ENCODE results near the gene GMEB2. TPM values are rescaled to one million over a fixed set of nuclear protein-coding genes. Genes with fewer than 3 reads are reported as not detected.

The GMEB2 gene
- total RNA-seq, 1 experiment from 2014 or later: 14.3 TPM

GRCh38 chr20:63606686-63607085 is 20.2 kb downstream of the GMEB2 start:
- peaks cover 11 to 23% (median 21%) of the 10 kb centered on the region in 3 experiments; a peak in 6 of 7 replicates for H3K36me3 Mint-ChIP-seq (ENCODE audit: insufficient read depth in 1 of 3, low read depth in 3 of 3)
- no peak overlapping the region for H2BK12ac ChIP-seq (ENCODE audit: insufficient read length, low read depth, low read length)

More at GRCh38 chr20:63606686-63607085, 20.2 kb downstream of the GMEB2 start:
- Histone ChIP-seq H3K79me1 (ENCODE audit: insufficient read depth, low read depth, low read length, poor library complexity, severe bottlenecking) (no peaks in the 10 kb centered on the region), H3K14ac (ENCODE audit: insufficient read depth, low read length) (no peak overlapping the region), H3K56ac (ENCODE audit: insufficient read length, low read depth, low read length) (no peak overlapping the region), H4K91ac (ENCODE audit: insufficient read length, low read depth, low read length) (no peak overlapping the region), H3K4ac (ENCODE audit: low read depth, low read length) (no peak overlapping the region), H3K27ac (ENCODE audit: insufficient read length, low read depth, low read length) (no peak overlapping the region), H3K9ac (ENCODE audit: extremely low read depth, insufficient read length, low read length) (no peak overlapping the region), H3K23ac (ENCODE audit: insufficient read length, low read depth, low read length) (no peak overlapping the region), H3K4me2 (ENCODE audit: insufficient read depth, insufficient read length, low read length) (no peak overlapping the region), H3K23me2 (ENCODE audit: insufficient read length, low read depth, low read length, poor library complexity, severe bottlenecking) (no peaks in the 10 kb centered on the region), H3K18ac (ENCODE audit: insufficient read length, low read depth, low read length) (no peak overlapping the region), H4K8ac (replicated peaks; ENCODE audit: insufficient read length, low read depth, low read length) (no peak overlapping the region), H4K20me1 (ENCODE audit: control insufficient read depth, insufficient read depth, insufficient read length) (no peaks in the 10 kb centered on the region), H4K5ac (ENCODE audit: insufficient read length, low read depth, low read length) (no peak overlapping the region), H2AFZ (ENCODE audit: low read length) (no peak overlapping the region), H2AK5ac (ENCODE audit: insufficient read length, low read length) (no peak overlapping the region), H2BK120ac (ENCODE audit: low read depth, low read length, poor library complexity, severe bottlenecking) (no peak overlapping the region), H3K4me1 (ENCODE audit: insufficient read depth, low read length) (no peaks in the 10 kb centered on the region), H2BK5ac (ENCODE audit: insufficient read length, low read length) (no peak overlapping the region), H3K27me3 (ENCODE audit: insufficient read depth, low read length) (no peaks in the 10 kb centered on the region), H2BK15ac (ENCODE audit: low read depth, low read length) (no peak overlapping the region), H2BK20ac (ENCODE audit: low read depth, low read length, poor library complexity, severe bottlenecking) (no peak overlapping the region), H3K9me3 (ENCODE audit: control insufficient read depth, low read depth, low read length) (no peaks in the 10 kb centered on the region), H3T11ph (ENCODE audit: low read length) (no peak overlapping the region), H3K79me2 (ENCODE audit: insufficient read depth, low read length) (no peaks in the 10 kb centered on the region)
- Mint-ChIP-seq H3K4me1 (no peaks in the 10 kb centered on the region), H3K27me3 (ENCODE audit: low read depth) (no peaks in the 10 kb centered on the region), H3K9me3 (no peaks in the 10 kb centered on the region), H3K27ac (no peak overlapping the region), H3K4me3 (no peak overlapping the region)
- TF ChIP-seq, protein P1, sequence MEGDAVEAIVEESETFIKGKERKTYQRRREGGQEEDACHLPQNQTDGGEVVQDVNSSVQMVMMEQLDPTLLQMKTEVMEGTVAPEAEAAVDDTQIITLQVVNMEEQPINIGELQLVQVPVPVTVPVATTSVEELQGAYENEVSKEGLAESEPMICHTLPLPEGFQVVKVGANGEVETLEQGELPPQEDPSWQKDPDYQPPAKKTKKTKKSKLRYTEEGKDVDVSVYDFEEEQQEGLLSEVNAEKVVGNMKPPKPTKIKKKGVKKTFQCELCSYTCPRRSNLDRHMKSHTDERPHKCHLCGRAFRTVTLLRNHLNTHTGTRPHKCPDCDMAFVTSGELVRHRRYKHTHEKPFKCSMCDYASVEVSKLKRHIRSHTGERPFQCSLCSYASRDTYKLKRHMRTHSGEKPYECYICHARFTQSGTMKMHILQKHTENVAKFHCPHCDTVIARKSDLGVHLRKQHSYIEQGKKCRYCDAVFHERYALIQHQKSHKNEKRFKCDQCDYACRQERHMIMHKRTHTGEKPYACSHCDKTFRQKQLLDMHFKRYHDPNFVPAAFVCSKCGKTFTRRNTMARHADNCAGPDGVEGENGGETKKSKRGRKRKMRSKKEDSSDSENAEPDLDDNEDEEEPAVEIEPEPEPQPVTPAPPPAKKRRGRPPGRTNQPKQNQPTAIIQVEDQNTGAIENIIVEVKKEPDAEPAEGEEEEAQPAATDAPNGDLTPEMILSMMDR (conservative IDR thresholded peaks at IDR 0.05): no peak
- no CpG with 5 or more reads among the region's 9 CpGs for WGBS (ENCODE audit: extremely low coverage, insufficient read length, low lambda C conversion rate)
- DNase-seq: no peak
